ENCODE measurements around the gene CAPN12. TPM values are rescaled to one million over a fixed set of nuclear protein-coding genes. Genes with fewer than 3 reads are reported as not detected.

CAPN12 gene
- polyA plus RNA-seq, 2 of the 4 experiments (the other 2 are of a cell fraction): 10.0 to 11.7 TPM

- TF ChIP-seq USF2 (IDR thresholded peaks at IDR 0.05) (no peak), ZC3H11A (IDR thresholded peaks at IDR 0.05) (no peak), HMGXB4 (CRISPR knock-in tag; IDR thresholded peaks at IDR 0.05; ENCODE audit: borderline replicate concordance) (no peak), RFX5 (IDR thresholded peaks at IDR 0.05) (no peak), GATA3 (IDR thresholded peaks at IDR 0.05; ENCODE audit: borderline replicate concordance) (no peak), CEBPB (IDR thresholded peaks at IDR 0.05) (no peak), MYC (IDR thresholded peaks at IDR 0.05; ENCODE audit: borderline replicate concordance, low read length) (no peak), SMC3 (IDR thresholded peaks at IDR 0.05) (no peak), CBX2 (IDR thresholded peaks at IDR 0.05; ENCODE audit: borderline replicate concordance, low read depth) (no peak), JUN (IDR thresholded peaks at IDR 0.05) (no peak; a peak in 1 of 5 replicates), FOSB (CRISPR knock-in tag; IDR thresholded peaks at IDR 0.05) (no peak), MAFK (IDR thresholded peaks at IDR 0.05; ENCODE audit: partially characterized antibody) (peak; percentile 73), CHD4 (IDR thresholded peaks at IDR 0.05; ENCODE audit: borderline replicate concordance) (no peak), HOXB5 (CRISPR knock-in tag; IDR thresholded peaks at IDR 0.05) (no peak), MAZ (IDR thresholded peaks at IDR 0.05; ENCODE audit: borderline replicate concordance, low read depth, low read length) (no peak), RAD21 (conservative IDR thresholded peaks at IDR 0.05 in 1 of 2, IDR thresholded peaks at IDR 0.05 in 1 of 2) (no peak)
Observed at GRCh38 chr19:38691938-38692457, 52.3 kb downstream of the CAPN12 start (continued).

DNA sequence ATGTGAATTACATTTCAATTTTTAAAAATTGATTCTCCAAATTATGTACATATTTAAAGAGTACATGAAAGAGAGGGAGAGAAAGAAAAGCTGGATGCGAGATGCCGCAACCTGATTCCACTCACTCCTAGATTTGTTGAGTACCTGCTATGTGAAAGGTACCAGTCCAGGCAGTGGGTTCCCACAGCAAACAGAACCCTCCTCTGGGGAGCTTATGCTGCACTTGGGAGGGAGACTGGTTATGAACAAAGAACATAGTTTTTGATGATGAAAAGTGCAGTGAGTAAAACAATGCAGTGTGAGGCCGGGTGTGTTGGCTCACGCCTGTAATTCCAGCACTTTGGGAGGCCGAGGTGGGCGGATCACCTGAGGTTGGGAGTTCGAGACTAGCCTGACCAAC lies 53.4 kb downstream of the CAPN12 start:
- FAIRE-seq (no peak), DNase-seq (ENCODE audit: low read depth in 1 of 2, low spot score in 1 of 2) (no peak), ATAC-seq (no peak)
- TF ChIP-seq JUN (IDR thresholded peaks at IDR 0.05): peak in 1 of 2 experiments; percentile 32; a peak in 1 of 5 replicates
- no peak for TF ChIP-seq ZNF302 (CRISPR knock-in tag; IDR thresholded peaks at IDR 0.05)
- TF ChIP-seq TP53 (CRISPR knock-in tag; IDR thresholded peaks at IDR 0.05): peak; percentile 65; the same call in 1 of the 2 replicates
- TF ChIP-seq ZSCAN20 (CRISPR knock-in tag; IDR thresholded peaks at IDR 0.05): no peak
- ChIA-PET POLR2A (interaction anchor here (0.8 to 1.0 kb wide), 2 partner anchors 13 to 52 kb away, joined by 3 to 4 read pairs; no protein-coding TSS in a partner anchor), CTCF (interaction anchor here (0.7 to 33.1 kb wide), 11 partner anchors 8 to 288 kb away, joined by 3 to 764 read pairs (median 6); partner anchors contain the start of genes FAM98C and SARS2)
- WGBS (ENCODE audit: missing lambda C conversion rate): 84% methylated on average over 7 of the region's 7 CpGs
- Histone ChIP-seq H3K4me2 (peak overlapping the region; percentile 62), H3K27ac (peak overlapping the region; percentile 93 to 94), H3K9me3 (no peaks in the 10 kb centered on the region), H3K4me3 (no peak overlapping the region), H3K4me1 (peaks cover 100% of the 10 kb centered on the region)

GRCh38 chr19:38690146-38690545 lies 54.1 kb downstream of the CAPN12 start:
- H3K27ac ChIP-seq: peak overlapping the region; percentile 93 to 94
- H3K4me2 ChIP-seq: no peak overlapping the region
- TF ChIP-seq POLR2AphosphoS2 (conservative IDR thresholded peaks at IDR 0.05; ENCODE audit: low read length) (peak; percentile 70; the same call in 1 of the 2 replicates), HOXB13 (CRISPR knock-in tag; IDR thresholded peaks at IDR 0.05; ENCODE audit: low read depth) (0 out of 2 replicates have a peak, but pooled peaks have one; percentile 72), EP300 (IDR thresholded peaks at IDR 0.05) (no peak), USF2 (IDR thresholded peaks at IDR 0.05) (no peak), MAFK (IDR thresholded peaks at IDR 0.05; ENCODE audit: partially characterized antibody) (no peak), FOSB (CRISPR knock-in tag; IDR thresholded peaks at IDR 0.05) (no peak)
- no peak for DNase-seq (ENCODE audit: low read depth in 1 of 2, low spot score in 1 of 2)
- WGBS (ENCODE audit: missing lambda C conversion rate): 95% methylated on average over 14 of the region's 14 CpGs
- no peak overlapping the region for H3K4me3 ChIP-seq
- no peak for FAIRE-seq
- ChIA-PET POLR2A (interaction anchor here (1.1 kb wide), 1 partner anchor 43 kb away, joined by 3 read pairs; the partner anchor contains the start of gene ACTN4), CTCF (interaction anchor here (0.7 to 33.1 kb wide), 11 partner anchors 8 to 287 kb away, joined by 3 to 764 read pairs (median 4); partner anchors contain the start of genes FAM98C and SARS2)
- H3K4me1 ChIP-seq: peaks cover 100% of the 10 kb centered on the region
- no peaks in the 10 kb centered on the region for H3K9me3 ChIP-seq
- ATAC-seq: no peak
